MG63 (cell line): ENCODE measurements around the gene GOLGA6A. TPM values are rescaled to one million over a fixed set of nuclear protein-coding genes. Genes with fewer than 3 reads are reported as not detected.
A peak's percentile ranks its signal among the peaks of the same experiment; 100 is the strongest.
"Not testable (repeated sequence)": the region's sequence is repeated elsewhere in the genome, so short reads cannot be mapped to it uniquely, and the experiment has no call there.

Source experiments
- DNase-seq: peaks from one replicate; pipeline ENCODE4 v3.0.0-alpha.2; 2020
- H3K27me3 ChIP-seq: fragments of 250-450 bp; sonication (Bioruptor Pico); 2 replicates; pipeline ENCODE4 v1.5.1; 2020; ENCODE audit warnings: mild to moderate bottlenecking, moderate library complexity
- H3K36me3 ChIP-seq: fragments of 250-450 bp; sonication (Bioruptor Pico); 2 replicates; pipeline ENCODE4 v1.5.1; 2020; ENCODE audit warnings: mild to moderate bottlenecking, moderate library complexity
- H3K4me3 ChIP-seq: fragments of 250-450 bp; sonication (Bioruptor Pico); 2 replicates; pipeline ENCODE4 v1.5.1; 2020; ENCODE audit warnings: mild to moderate bottlenecking, moderate library complexity
- H3K9me3 ChIP-seq: fragments of 250-450 bp; sonication (Bioruptor Pico); 2 replicates; pipeline ENCODE4 v1.5.1; 2020; ENCODE audit warnings: mild to moderate bottlenecking, moderate library complexity
- total RNA-seq: library from RNA; depleted of rRNA; stranded (reverse); fragments of >200 nt; shearing (Covaris generic); gene quantifications from 2 replicates; pipeline ENCODE4 v1.2.3, GENCODE V29; 2014; ENCODE audit warnings: low replicate concordance

Gene GOLGA6A
- total RNA-seq, 1 experiment from 2014 or later: not detected

- H3K36me3 ChIP-seq, H3K27me3 ChIP-seq, H3K9me3 ChIP-seq, H3K4me3 ChIP-seq, DNase-seq: not testable (repeated sequence)
These were observed 18.8 kb downstream of the GOLGA6A start for GRCh38 chr15:74063425-74064146.

GRCh38 chr15:74062671-74063070 is 19.7 kb downstream of the GOLGA6A start:
- Histone ChIP-seq H3K36me3 (no peaks in the 10 kb centered on the region), H3K9me3 (no peaks in the 10 kb centered on the region), H3K4me3 (no peak overlapping the region), H3K27me3 (no peaks in the 10 kb centered on the region)
- DNase-seq: no peak

- Histone ChIP-seq H3K27me3 (no peaks in the 10 kb centered on the region), H3K9me3 (no peaks in the 10 kb centered on the region), H3K4me3 (no peak overlapping the region), H3K36me3 (no peaks in the 10 kb centered on the region)
- DNase-seq: no peak
These were observed 20.1 kb downstream of the GOLGA6A start for GRCh38 chr15:74062236-74062635.

GRCh38 chr15:74060251-74060650 is 22.1 kb downstream of the GOLGA6A start:
- no peaks in the 10 kb centered on the region for H3K36me3 ChIP-seq
- no peaks in the 10 kb centered on the region for H3K27me3 ChIP-seq
- no peaks in the 10 kb centered on the region for H3K9me3 ChIP-seq
- DNase-seq: no peak
- no peak overlapping the region for H3K4me3 ChIP-seq

GRCh38 chr15:74059050-74059833 is 23.1 kb downstream of the GOLGA6A start:
- H3K4me3 ChIP-seq, H3K27me3 ChIP-seq, H3K36me3 ChIP-seq, DNase-seq, H3K9me3 ChIP-seq: not testable (repeated sequence)

- H3K4me3 ChIP-seq, H3K36me3 ChIP-seq, H3K27me3 ChIP-seq, DNase-seq, H3K9me3 ChIP-seq: not testable (repeated sequence)
These were observed 26.0 kb downstream of the GOLGA6A start for GRCh38 chr15:74056330-74056729.

GRCh38 chr15:74055804-74056203 is 26.5 kb downstream of the GOLGA6A start:
- Histone ChIP-seq H3K36me3 (no peaks in the 10 kb centered on the region; the same call in 1 of the 2 replicates), H3K4me3 (no peak overlapping the region)

GRCh38 chr15:74053941-74054529 is 28.3 kb downstream of the GOLGA6A start:
- H3K9me3 ChIP-seq: no peaks in the 10 kb centered on the region
- no peak overlapping the region for H3K4me3 ChIP-seq
- H3K27me3 ChIP-seq: no peaks in the 10 kb centered on the region
- peak; percentile 76 for DNase-seq
- H3K36me3 ChIP-seq: no peaks in the 10 kb centered on the region; the same call in 1 of the 2 replicates

More at GRCh38 chr15:74055804-74056203, 26.5 kb downstream of the GOLGA6A start:
- DNase-seq: no peak
- Histone ChIP-seq H3K27me3 (no peaks in the 10 kb centered on the region), H3K9me3 (no peaks in the 10 kb centered on the region)

- DNase-seq: no peak
- no peaks in the 10 kb centered on the region for H3K27me3 ChIP-seq
- H3K36me3 ChIP-seq: no peaks in the 10 kb centered on the region; the same call in 1 of the 2 replicates
- H3K9me3 ChIP-seq: no peaks in the 10 kb centered on the region
- H3K4me3 ChIP-seq: no peak overlapping the region
These were observed 28.8 kb downstream of the GOLGA6A start for GRCh38 chr15:74053517-74053916.

- not testable (repeated sequence) for H3K9me3 ChIP-seq, H3K36me3 ChIP-seq, DNase-seq, H3K4me3 ChIP-seq, H3K27me3 ChIP-seq
These were observed 29.8 kb downstream of the GOLGA6A start for GRCh38 chr15:74052271-74053260.

- Histone ChIP-seq H3K4me3 (0 out of 2 replicates have a peak overlapping the region, but pooled peaks have one; percentile 1), H3K27me3 (no peaks in the 10 kb centered on the region), H3K36me3 (no peaks in the 10 kb centered on the region; the same call in 1 of the 2 replicates), H3K9me3 (no peaks in the 10 kb centered on the region)
- no peak for DNase-seq
These were observed 31.7 kb downstream of the GOLGA6A start for GRCh38 chr15:74050556-74051234.

GRCh38 chr15:74050127-74050526 is 32.2 kb downstream of the GOLGA6A start:
- no peak for DNase-seq
- Histone ChIP-seq H3K9me3 (no peaks in the 10 kb centered on the region), H3K36me3 (no peaks in the 10 kb centered on the region; the same call in 1 of the 2 replicates), H3K4me3 (no peak overlapping the region), H3K27me3 (no peaks in the 10 kb centered on the region)

GRCh38 chr15:74046275-74046674 is 36.1 kb downstream of the GOLGA6A start:
- Histone ChIP-seq H3K36me3 (peaks cover 17% of the 10 kb centered on the region), H3K27me3 (no peaks in the 10 kb centered on the region), H3K9me3 (no peaks in the 10 kb centered on the region), H3K4me3 (no peak overlapping the region)
- DNase-seq: no peak

GRCh38 chr15:74045636-74046274 is 36.6 kb downstream of the GOLGA6A start:
- Histone ChIP-seq H3K36me3 (peaks cover 22% of the 10 kb centered on the region), H3K4me3 (no peak overlapping the region), H3K9me3 (no peaks in the 10 kb centered on the region), H3K27me3 (no peaks in the 10 kb centered on the region)
- no peak for DNase-seq

GRCh38 chr15:74045184-74045583 is 37.2 kb downstream of the GOLGA6A start:
- Histone ChIP-seq H3K36me3 (peaks cover 27% of the 10 kb centered on the region), H3K27me3 (no peaks in the 10 kb centered on the region), H3K4me3 (no peak overlapping the region), H3K9me3 (no peaks in the 10 kb centered on the region)
- no peak for DNase-seq
